NCI-H1694 (cell line): ENCODE measurements around the gene ROGDI.

Source experiments
- DNase-seq: peaks from one replicate; lab custom pipeline; 2025; lab: John Stamatoyannopoulos, UW

Gene ROGDI

GRCh38 chr16:4801962-4802658 lies at the start of gene ROGDI:
Gene ROGDI, minus strand, starts transcription at chr16:4802633. Its CDS starts 62 bp downstream, at chr16:4802571.
- peak; percentile 13 for DNase-seq

GRCh38 chr16:4850211-4850610 lies 47.8 kb upstream of the ROGDI start:
- DNase-seq = no peak

GRCh38 chr16:4847774-4848587 lies 45.5 kb upstream of the ROGDI start:
- DNase-seq = no peak

- peak; percentile 84 for DNase-seq
These were observed 44.7 kb upstream of the ROGDI start, which contains the start of the genes GLYR1 and UBN1 for GRCh38 chr16:4846901-4847773. Gene GLYR1, minus strand, starts transcription at chr16:4847288. Its CDS starts 23 bp downstream, at chr16:4847265. Gene UBN1, plus strand, starts transcription at chr16:4847481. Its CDS starts 5,437 bp downstream, at chr16:4852918.

- no peak for DNase-seq
These were observed 44.1 kb upstream of the ROGDI start for GRCh38 chr16:4846503-4846900.

GRCh38 chr16:4840984-4841383 lies 38.6 kb upstream of the ROGDI start:
- DNase-seq = no peak

- no peak for DNase-seq
These were observed 37.5 kb upstream of the ROGDI start for GRCh38 chr16:4839942-4840341.

GRCh38 chr16:4837733-4838501 lies 35.5 kb upstream of the ROGDI start:
- no peak for DNase-seq

- no peak for DNase-seq
These were observed 34.3 kb upstream of the ROGDI start for GRCh38 chr16:4836727-4837126.

GRCh38 chr16:4833584-4833983 lies 31.2 kb upstream of the ROGDI start:
- DNase-seq = no peak

GRCh38 chr16:4832698-4833343 lies 30.4 kb upstream of the ROGDI start:
- no peak for DNase-seq

GRCh38 chr16:4831616-4832015 lies 29.2 kb upstream of the ROGDI start:
- DNase-seq = no peak

GRCh38 chr16:4830408-4830807 lies 28.0 kb upstream of the ROGDI start:
- DNase-seq = no peak

GRCh38 chr16:4828567-4829321 lies 26.3 kb upstream of the ROGDI start:
- no peak for DNase-seq

- no peak for DNase-seq
These were observed 24.5 kb upstream of the ROGDI start for GRCh38 chr16:4826980-4827379.

- no peak for DNase-seq
These were observed 24.1 kb upstream of the ROGDI start for GRCh38 chr16:4826526-4826925.

- DNase-seq = no peak
These were observed 22.8 kb upstream of the ROGDI start for GRCh38 chr16:4825196-4825595.

- no peak for DNase-seq
These were observed 18.2 kb upstream of the ROGDI start for GRCh38 chr16:4820652-4821051.

- no peak for DNase-seq
These were observed 12.2 kb upstream of the ROGDI start for GRCh38 chr16:4814542-4815173.

- no peak for DNase-seq
These were observed 11.6 kb upstream of the ROGDI start for GRCh38 chr16:4814046-4814445.
